Hematopoietic multipotent progenitor cell treated with erythropoietin and hydrocortisone succinate and interleukin-3 and kit ligand, for 8 days (in vitro differentiated cells): Measurements from ENCODE around the gene ZER1.

Experiments
- DNase-seq: peaks from one replicate; pipeline ENCODE4 v3.0.0-alpha.2; 2015

ZER1 gene

DNA sequence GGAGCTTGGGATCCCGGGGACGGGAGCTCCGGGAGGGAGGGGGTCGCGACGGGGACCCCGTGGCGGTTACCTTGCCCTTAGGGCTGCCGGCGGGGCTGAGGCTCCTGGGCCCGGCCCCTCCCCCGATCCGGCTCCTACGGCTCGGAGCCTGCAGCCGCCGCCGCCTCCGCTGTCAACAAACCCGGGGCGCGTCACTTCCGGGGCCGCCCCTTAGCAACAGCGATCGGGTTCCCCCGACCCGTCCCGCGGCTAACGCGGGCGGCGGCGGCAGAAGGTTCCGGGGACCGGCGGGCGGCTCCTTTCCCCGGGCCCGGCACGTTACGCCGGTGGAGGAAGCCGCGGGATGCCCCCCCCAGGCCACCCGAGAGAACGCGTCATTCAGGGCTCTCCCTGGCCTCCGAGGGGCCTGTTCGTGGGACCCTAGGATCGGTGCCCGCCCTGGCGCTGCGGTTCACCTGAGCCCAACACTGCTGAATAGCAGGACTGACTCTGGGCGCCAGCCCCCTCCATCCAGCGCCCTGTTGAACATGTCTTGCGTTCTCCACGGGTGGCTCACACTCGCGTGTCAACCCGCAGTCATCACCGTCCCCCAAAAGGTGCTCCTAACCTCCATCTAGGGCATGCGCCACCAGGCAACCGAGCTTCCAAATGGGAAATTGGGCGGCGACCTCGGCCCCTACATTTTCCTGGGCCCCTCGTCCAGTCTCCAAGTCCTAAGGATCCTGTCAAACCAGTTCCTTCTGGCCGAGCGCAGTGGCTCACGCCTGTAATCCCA lies at the start of gene ZER1:
TSS of gene ZER1 (minus strand) at position 183 of the 775 bp plus-strand sequence. CDS start 16,362 bp downstream, outside the sequence.
- DNase-seq = peak; percentile 90

DNA sequence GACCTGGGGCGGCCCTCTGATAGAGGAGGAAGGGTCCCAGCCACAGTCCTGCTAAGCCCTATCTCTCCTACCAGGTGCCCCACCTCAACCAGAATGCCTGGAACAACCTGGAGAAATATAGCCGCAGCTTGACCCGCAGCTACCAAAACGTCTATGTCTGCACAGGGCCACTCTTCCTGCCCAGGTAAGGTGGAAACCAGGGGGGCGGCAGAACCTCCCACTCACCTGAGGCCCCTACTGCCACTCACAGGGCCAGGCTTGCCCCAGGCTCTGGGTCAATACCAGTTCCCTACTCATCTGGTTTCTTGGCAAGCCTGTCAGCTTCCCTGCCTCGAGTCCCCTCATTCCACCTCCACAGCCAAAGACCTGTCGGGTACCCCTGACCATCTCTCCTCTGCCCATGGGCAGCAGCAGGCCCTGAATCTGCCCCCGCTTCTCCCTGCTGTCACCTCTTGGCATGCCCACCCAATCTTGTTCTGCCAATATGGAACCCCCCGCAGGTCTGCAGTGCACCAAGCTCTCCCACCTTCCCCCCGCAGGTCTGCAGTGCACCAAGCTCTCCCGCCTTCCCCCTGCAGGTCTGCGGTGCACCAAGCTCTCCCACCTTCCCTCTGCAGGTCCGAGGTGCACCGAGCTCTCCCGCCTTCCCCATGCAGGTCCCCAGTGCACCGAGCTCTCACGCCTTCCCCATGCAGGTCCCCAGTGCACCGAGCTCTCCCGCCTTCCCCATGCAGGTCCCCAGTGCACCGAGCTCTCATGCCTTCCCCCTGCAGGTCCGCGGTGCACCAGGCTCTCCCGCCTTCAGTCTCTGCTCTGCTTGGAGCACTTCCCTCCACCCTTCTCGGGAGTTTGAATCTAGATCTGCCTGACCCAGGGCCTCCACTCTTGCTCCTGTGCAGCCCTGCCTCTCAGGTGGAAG lies 49.2 kb upstream of the ZER1 start:
- no peak for DNase-seq

DNA sequence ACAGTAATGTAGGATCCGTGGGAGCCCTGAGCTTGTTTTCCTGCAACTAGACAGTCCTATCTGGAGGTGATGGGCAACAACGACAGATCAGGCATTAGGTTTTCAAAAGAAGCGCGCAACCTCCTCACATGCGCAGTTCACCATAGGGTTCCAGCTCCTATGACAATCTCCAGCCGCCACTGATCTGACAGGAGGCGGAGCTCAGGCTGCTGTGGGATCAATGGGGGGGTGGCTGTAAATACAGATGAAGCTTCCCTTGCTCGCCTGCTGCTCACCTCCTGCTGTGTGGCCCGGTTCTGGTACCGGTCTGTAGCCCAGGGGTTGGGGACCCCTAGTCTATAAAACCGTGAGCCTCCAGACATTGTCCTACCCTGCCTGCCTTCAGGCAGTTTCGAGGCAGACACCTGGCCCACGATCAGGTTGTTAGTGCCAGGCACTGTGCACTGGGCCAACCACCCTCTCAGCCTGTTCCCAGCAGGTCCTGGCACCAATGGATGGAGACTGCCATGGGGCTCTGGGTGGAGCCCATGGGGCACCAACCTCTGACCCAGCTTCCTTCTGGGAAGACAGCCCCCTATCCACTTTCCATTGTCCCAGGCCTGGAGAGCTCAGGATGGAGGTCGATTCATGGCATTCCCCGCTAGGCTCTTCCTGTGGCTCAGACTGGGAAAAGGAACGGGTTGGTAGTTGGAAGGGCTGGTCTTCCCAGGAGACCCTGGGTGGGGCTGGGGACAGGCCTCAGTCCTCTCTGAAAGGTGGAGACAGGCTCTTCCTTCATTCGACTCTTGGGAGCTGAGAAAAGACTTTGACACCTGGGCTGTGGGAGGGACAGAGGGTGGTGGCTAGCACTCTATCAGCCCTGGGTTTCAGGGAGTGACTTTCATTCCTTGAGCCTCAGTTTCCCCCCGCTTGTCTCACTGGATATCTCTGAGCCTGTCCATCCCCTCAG lies 48.3 kb upstream of the ZER1 start:
- peak; percentile 37 for DNase-seq

DNA sequence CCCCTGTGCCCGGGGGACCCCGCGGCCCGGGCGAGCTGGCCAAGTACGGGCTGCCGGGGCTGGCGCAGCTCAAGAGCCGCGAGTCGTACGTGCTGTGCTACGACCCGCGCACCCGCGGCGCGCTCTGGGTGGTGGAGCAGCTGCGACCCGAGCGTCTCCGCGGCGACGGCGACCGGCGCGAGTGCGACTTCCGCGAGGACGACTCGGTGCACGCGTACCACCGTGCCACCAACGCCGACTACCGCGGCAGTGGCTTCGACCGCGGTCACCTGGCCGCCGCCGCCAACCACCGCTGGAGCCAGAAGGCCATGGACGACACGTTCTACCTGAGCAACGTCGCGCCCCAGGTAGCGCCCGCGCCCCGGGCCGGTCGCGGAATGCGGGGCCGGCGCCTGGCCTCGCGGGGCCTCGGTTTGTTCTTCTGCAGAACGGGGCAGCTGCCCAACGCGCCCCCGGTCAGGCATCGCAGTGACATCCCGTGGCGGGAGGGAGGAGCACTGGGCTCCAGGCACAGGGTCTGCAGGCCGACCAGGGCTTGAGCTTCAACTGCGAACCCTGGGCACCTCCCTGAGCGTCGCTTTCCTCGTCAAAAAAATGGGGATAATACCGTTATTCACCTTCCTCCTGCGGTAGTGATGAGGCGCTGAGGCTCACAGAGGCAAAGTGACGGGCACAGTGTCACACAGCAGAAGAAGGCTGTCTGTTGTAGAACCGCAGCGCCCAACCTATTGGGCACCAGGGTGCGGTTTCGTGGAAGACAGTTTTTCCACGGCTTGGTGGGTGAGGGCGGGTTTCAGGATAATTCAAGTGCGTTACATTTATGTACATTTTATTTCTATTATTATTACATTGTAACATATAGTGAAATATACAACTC lies 47.4 kb upstream of the ZER1 start:
- DNase-seq = peak; percentile 50

- peak; percentile 98 for DNase-seq
These were observed 46.5 kb upstream of the ZER1 start, which contains the start of gene ENDOG for GRCh38 chr9:128818099-128818838. ENDOG (plus strand) TSS chr9:128818500; CDS start chr9:128818685, 185 bp downstream.

DNA sequence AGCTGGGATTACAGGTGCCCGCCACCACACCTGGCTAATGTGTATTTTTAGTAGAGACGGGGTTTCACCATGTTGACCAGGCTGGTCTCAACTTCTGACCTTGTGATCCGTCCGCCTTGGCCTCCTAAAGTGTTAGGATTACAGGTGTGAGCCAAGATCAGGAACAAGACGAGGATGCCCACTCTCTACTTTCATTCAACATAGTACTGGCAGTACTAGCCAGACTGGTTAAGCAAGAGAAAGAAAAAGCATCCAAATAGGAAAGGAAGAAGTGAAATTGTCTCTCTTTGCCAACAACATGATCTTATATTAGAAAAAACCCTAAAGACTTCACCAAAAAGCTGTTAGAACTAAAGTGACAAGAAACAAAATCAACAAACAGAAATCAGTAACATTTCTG lies 39.1 kb upstream of the ZER1 start:
- no peak for DNase-seq

GRCh38 chr9:128809831-128810230 lies 38.1 kb upstream of the ZER1 start:
- DNase-seq = no peak

DNA sequence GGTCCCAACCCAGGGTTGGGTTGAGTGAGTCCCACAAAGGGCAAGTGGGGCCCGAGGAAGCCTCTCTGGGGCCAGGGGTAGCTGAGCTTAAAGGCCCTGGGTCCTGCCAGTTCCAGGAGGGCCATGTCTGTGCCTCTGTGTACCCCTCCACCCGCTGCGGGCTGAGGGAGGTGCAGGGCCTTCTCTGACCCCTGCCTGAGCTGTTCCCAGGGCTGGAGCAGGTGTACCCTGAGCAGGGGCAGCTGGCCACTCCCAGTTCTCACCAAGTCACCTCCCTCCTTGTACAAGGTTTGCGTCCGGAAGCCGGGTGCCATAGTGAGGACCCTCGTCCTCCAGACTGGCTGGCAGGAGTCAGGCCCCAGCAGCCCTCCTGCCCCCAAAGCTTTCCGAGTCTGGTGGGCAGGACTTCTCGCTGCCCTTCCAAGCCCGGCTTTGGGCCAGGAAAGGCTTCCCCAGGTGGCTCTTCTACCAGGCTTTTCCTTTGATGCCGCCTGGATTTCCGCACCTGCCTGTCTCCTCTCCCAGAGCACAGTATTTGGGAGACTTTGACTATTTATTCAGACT lies 37.4 kb upstream of the ZER1 start:
- DNase-seq = no peak

- DNase-seq = no peak
These were observed 36.8 kb upstream of the ZER1 start for GRCh38 chr9:128808543-128808942.

DNA sequence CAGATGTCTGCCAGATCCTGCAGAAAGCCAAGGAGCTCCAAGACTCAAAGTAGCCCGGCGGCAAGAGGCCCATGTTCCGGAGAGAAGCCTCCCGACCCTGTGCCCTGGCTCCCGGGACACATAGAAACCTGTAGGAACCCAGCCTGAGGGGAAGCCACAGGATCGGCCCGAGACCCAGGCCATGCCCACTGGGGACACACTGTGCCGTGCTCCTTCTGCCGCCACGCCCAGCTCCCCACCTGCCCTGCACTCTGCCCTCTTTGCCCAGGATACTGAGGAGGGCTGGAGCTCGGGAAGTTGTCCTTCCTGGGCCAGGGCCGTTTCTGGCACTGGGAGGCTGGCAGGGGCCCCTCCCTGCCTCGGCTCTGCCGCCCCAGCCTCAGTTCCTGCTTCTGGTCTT lies 36.1 kb upstream of the ZER1 start:
- no peak for DNase-seq

DNA sequence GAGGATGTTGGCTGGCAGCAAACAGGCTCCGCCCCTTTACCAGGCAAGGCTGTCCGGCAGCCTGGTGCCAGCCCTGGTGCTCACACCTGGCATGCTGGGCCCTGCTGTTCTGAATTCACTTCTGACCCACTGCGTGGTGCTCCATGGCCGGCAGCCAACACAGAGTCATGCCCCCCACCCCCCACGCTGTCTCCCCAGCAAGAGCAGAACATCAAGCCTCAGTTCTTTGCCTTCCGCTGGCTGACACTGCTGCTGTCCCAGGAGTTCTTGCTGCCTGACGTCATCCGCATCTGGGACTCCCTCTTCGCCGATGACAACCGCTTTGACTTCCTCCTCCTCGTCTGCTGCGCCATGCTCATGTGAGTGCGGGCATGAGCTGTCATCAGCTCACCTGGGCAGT lies 33.9 kb upstream of the ZER1 start:
- DNase-seq = no peak

DNA sequence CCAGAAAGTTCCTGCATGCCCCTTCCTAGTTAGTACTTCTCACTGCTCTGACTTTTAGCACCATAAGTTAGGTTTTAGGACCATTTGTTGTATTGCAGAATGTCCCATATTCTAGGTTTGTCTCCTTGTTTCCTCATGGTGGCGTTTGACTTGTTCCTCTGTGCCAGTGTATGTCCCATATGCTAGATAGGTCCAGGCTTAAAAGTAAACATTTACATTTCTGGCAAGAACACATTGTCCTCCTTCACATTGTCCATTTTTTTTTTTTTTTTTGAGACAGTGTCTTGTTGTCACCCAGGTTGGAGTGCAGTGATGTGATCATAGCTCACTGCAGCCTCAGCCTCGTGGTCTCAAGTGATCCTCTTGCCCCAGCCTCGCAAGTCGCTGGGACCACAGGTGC lies 30.8 kb upstream of the ZER1 start:
- DNase-seq = no peak

- DNase-seq = no peak
These were observed 28.3 kb upstream of the ZER1 start for GRCh38 chr9:128800061-128800460.

DNA sequence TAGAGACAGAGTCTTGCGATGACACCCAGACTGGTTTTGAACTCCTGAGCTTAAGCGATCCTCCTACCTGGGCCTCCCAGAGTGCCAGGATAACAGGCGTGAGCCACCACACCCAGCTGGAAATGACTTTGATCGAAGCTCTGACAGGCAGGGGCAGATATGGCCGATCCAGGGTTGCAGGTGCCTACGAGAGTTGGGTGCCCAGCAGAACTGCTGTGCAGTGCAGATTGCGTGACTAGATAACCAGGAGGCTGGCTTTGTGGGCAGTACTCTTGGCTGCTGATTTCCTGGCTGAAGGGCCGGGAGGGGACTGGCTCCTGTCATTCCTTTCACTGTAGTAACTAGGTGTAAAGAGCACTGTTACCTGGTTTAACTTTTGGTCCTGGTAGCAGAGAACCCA lies 27.2 kb upstream of the ZER1 start:
- DNase-seq = peak; percentile 49

GRCh38 chr9:128794961-128795360 lies 23.2 kb upstream of the ZER1 start:
- peak; percentile 19 for DNase-seq

DNA sequence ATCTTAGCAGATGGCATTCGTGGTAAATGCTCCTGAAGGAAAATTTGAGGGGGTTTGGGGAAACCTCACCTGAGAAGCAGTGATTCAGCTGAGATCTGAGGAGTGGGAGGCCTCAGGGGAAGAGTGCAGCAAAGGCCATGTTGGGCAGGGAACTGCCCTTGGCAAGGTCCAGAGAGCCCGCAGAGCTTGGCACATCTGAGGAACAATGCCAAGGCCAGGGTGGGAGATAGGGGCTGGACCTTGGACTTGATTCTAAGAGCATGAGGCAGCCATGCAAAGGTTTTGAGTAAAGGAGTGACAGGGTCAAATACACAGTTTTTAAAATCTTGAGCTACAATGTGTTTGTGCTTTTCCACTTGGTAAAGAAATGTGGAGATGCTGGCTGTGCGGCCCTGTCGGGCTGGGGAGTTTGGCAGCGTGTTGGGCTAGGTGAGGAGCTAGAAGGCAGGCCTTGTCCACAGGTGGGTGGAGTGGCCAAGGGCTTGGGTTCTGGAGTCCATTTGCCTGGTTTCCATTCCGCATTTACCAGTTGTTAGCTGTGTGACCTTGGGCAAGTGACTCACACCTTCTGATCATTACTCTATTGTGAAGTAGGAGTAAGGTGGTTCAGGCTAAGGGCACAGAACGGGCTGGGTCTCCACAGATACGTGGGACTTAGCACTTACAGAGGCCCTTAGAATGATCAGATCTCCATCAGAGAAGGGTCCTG lies 21.4 kb upstream of the ZER1 start:
- no peak for DNase-seq

- DNase-seq = no peak
These were observed 20.4 kb upstream of the ZER1 start for GRCh38 chr9:128792134-128792533.

DNA sequence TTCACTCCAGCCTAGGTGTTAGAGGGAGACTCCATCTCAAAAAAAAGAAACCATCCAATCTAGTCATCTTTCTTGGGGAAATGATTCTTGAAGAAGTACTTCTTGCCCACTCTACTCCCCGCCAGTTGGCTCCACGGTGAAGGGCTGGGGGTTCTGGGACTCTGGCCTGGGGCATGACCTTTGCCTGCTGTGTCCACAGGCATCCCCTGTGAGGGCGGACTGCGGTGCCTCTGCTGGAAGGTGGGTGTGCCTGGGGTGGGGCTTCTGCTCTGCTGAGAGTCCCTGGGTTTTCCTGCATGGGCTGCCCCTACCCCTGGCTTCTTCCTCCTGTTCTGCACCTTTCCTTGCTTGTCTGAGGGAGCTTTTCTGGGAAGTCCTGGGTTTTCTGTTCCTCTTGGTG lies 18.8 kb upstream of the ZER1 start:
- no peak for DNase-seq

DNA sequence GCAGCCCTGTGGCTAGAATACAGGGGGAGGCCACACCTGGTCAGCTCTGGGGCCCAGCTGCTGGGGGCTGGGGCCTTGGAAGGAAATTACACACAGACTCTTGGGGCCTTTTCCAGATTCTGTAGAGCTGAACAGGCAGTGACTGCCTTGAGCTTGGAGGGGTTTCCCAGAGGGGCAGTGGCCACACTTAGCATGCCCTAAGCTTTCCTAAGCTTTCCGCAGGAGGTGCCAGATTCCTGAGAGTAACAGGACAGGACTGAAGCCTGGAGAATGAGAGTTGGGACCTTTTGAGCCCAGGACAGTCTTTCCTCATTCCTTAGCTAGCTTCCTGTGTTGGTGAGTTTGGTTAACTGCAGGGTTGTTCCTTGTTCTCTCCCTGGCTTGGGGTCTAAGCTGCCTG lies 16.7 kb upstream of the ZER1 start:
- no peak for DNase-seq

DNA sequence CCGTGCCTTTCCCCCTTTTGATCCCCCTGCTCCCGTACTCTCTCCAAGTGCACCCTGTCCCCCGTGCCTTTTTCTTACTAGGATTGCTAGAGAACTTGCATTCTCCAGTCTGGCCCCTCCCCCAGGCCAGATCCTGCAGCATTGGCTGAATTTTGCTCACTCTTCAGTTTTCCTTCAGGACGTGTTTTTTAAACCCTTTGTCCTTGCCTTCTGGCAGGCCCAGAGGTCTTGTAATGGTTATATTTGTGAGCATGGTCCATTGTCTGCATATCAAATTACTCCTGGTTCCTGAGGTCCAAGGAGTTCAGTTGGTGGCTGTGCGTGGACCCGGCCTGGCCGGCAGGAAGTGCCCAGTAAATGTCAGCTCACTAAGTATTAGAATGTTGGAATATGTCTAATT lies 15.9 kb upstream of the ZER1 start:
- DNase-seq = peak; percentile 16
